Activated B cell treated with CpG ODN at 0.5 μM for 24 hours (primary cell): ENCODE data around the gene KCNK5. TPM values are rescaled to one million over a fixed set of nuclear protein-coding genes. Genes with fewer than 3 reads are reported as not detected.

ENCODE experiments used
- ATAC-seq: fragments of 200-7000 bp; cut with Tn5 transposase; one replicate; pipeline ENCODE4 v1.10.0; 2021; ENCODE audit warnings: low read depth, mild to moderate bottlenecking, moderate library complexity
- CTCF ChIA-PET: fragments of 350-600 bp; sonication (Branson Sonifier 250); formaldehyde crosslinking; loops from one replicate; lab custom pipeline; 2021; ENCODE audit warnings: antibody characterized with exemption; lab: Charles Lee
- POLR2A ChIA-PET: fragments of 350-600 bp; sonication (Branson Sonifier 250); formaldehyde crosslinking; loops from one replicate; lab custom pipeline; 2021; ENCODE audit warnings: antibody characterized with exemption; lab: Charles Lee
- DNase-seq: peaks from one replicate; pipeline ENCODE4 v3.0.0; 2022
- H3K27ac Mint-ChIP-seq: one replicate; pipeline ENCODE4 v1.8.0; 2020; ENCODE audit warnings: mixed read lengths
- H3K27me3 Mint-ChIP-seq: one replicate; pipeline ENCODE4 v1.8.0; 2021; ENCODE audit warnings: mixed read lengths
- H3K36me3 Mint-ChIP-seq: one replicate; pipeline ENCODE4 v1.8.0; 2021; ENCODE audit warnings: low read depth, mixed read lengths
- H3K4me1 Mint-ChIP-seq: one replicate; pipeline ENCODE4 v1.8.0; 2021; ENCODE audit warnings: mixed read lengths
- H3K4me3 Mint-ChIP-seq: one replicate; pipeline ENCODE4 v1.8.0; 2020; ENCODE audit warnings: mild to moderate bottlenecking, mixed read lengths
- H3K9me3 Mint-ChIP-seq: one replicate; pipeline ENCODE4 v1.8.0; 2020; ENCODE audit warnings: mixed read lengths
- intact Hi-C: fragments of 100-400 bp; cut with micrococcal nuclease; formaldehyde crosslinking; loops from one replicate; pipeline ENCODE4 v1.15.1; 2024
- total RNA-seq: library from RNA; stranded (reverse); gene quantifications from 2 replicates; pipeline ENCODE4 v1.2.3, GENCODE V29; 2022
- TF ChIP-seq, protein P1 (sequence below): fragments of 200-600 bp; IDR thresholded peaks from one replicate; pipeline ENCODE4 v1.8.0; 2022; ENCODE audit warnings: antibody characterized with exemption, mild to moderate bottlenecking

The KCNK5 gene, protein sequence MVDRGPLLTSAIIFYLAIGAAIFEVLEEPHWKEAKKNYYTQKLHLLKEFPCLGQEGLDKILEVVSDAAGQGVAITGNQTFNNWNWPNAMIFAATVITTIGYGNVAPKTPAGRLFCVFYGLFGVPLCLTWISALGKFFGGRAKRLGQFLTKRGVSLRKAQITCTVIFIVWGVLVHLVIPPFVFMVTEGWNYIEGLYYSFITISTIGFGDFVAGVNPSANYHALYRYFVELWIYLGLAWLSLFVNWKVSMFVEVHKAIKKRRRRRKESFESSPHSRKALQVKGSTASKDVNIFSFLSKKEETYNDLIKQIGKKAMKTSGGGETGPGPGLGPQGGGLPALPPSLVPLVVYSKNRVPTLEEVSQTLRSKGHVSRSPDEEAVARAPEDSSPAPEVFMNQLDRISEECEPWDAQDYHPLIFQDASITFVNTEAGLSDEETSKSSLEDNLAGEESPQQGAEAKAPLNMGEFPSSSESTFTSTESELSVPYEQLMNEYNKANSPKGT
- not detected in 2 replicates for total RNA-seq

DNA sequence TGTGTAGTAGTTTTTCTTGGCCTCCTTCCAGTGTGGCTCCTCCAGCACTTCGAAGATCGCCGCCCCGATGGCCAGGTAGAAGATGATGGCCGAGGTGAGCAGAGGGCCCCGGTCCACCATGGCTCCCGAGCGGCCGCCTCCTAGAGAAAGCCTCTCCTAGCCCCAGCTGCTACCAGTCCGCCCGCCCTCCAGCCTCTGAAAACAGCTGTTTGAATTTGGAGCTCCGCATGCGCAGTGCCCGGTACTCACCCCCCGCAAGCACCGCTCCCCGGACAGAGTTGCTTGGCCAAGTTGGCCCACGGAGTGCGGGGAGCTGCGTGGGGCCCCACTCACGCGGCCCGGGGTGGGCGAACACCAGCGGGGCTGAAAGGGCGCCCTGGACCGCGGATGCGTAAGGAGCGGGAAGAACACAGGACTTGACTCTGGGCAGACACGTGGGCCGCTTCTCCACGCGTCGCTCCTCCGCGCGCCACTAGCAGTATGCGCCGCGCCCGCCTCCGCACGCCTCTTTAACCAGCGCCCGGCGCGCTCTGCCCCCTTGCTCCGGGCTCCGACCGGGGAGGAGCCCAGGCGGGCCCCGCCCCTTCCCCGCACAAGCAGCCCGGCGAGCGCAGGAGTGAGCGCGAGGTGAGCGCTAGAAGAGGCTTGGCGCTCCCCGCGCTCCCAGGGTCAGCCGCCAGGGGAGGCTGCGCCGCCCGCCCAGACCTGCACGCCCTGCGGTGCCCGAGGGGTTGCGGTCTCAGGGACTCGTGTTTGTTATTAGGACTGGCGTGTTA lies at the start of gene KCNK5:
KCNK5 (minus strand) TSS at position 484 of the 776 bp plus-strand sequence; CDS start at position 120, 364 bp downstream.
- intact Hi-C loops: no loop called here

DNA sequence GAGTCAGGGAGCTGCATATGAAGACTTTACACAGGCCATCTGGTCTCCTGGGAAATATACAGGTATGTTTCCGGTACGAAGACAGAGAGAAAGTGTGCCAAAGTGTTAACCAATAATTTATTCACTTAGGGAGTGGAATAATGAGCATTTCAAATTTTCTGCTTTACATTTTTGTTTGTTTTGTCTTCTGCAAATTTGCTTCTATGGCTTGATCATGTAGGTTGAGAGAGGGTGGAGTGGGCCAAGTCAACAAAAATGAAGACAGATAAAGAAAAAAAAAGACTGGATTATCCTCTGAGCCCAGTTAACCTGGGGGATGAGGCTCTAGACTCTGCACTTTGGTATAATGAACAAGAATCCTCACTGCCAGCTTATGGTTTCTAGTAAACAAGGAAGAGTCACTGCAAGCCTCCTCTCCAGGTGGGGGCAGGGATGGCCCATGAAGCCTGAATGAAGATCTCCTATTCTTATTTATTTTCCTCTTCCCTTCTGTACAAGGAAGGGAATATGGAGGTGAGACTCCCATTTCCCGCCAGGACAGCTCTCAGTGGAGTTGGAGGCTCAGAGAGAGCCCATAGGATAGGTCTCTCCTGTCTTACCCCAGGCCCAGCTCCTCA lies 47.2 kb upstream of the KCNK5 start:
- H3K36me3 Mint-ChIP-seq: no peaks in the 10 kb centered on the region
- peaks cover 23% of the 10 kb centered on the region for H3K27me3 Mint-ChIP-seq
- TF ChIP-seq, protein P1, sequence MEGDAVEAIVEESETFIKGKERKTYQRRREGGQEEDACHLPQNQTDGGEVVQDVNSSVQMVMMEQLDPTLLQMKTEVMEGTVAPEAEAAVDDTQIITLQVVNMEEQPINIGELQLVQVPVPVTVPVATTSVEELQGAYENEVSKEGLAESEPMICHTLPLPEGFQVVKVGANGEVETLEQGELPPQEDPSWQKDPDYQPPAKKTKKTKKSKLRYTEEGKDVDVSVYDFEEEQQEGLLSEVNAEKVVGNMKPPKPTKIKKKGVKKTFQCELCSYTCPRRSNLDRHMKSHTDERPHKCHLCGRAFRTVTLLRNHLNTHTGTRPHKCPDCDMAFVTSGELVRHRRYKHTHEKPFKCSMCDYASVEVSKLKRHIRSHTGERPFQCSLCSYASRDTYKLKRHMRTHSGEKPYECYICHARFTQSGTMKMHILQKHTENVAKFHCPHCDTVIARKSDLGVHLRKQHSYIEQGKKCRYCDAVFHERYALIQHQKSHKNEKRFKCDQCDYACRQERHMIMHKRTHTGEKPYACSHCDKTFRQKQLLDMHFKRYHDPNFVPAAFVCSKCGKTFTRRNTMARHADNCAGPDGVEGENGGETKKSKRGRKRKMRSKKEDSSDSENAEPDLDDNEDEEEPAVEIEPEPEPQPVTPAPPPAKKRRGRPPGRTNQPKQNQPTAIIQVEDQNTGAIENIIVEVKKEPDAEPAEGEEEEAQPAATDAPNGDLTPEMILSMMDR: no peak
- ChIA-PET CTCF (no interaction called here), POLR2A (no interaction called here)
- H3K4me1 Mint-ChIP-seq: no peaks in the 10 kb centered on the region
- ATAC-seq: no peak
- no peak overlapping the region for H3K4me3 Mint-ChIP-seq
- no peak overlapping the region for H3K27ac Mint-ChIP-seq
- no peak for DNase-seq
- H3K9me3 Mint-ChIP-seq: peaks cover 3% of the 10 kb centered on the region
- intact Hi-C loops: no loop called here

More for the DNA sequence above, at the start of gene KCNK5:
- H3K36me3 Mint-ChIP-seq: no peaks in the 10 kb centered on the region
- TF ChIP-seq, protein P1: no peak
- DNase-seq (peak; percentile 34), ATAC-seq (peak; percentile 92)
- peaks cover 11% of the 10 kb centered on the region for H3K4me1 Mint-ChIP-seq
- H3K9me3 Mint-ChIP-seq: no peaks in the 10 kb centered on the region
- H3K4me3 Mint-ChIP-seq: peak within 1 kb of the TSS; percentile 35
- ChIA-PET CTCF (no interaction called here), POLR2A (no interaction called here)
- H3K27me3 Mint-ChIP-seq: peaks cover 48% of the 10 kb centered on the region
- no peak within 1 kb of the TSS for H3K27ac Mint-ChIP-seq

DNA sequence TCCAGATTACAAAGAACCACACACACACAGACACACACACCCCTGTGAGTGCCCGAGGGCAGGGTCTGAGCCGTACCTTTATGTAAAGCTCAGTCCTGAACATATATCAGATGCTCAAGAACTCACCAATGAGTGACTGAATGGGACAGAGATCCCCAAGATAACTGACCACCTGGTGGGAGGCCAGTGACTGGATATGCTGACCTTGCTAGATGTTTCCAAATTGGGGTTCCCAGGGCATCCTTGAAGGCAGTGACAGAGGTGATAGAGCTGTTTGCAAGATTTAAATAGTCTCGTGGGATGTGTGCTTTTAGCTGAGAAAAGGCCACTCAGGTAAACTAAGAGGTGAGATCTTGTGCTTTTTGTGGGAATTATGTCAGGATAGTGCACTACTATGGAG lies 45.6 kb upstream of the KCNK5 start:
- Mint-ChIP-seq H3K27ac (no peak overlapping the region), H3K4me3 (no peak overlapping the region), H3K27me3 (peaks cover 19% of the 10 kb centered on the region), H3K4me1 (no peaks in the 10 kb centered on the region), H3K36me3 (no peaks in the 10 kb centered on the region), H3K9me3 (peaks cover 3% of the 10 kb centered on the region)
- CTCF ChIA-PET: interaction anchor here (0.7 kb wide), 1 partner anchor 184 kb away, joined by 3 read pairs; no protein-coding TSS in a partner anchor
- DNase-seq (no peak), ATAC-seq (no peak)
- TF ChIP-seq, protein P1: no peak
- intact Hi-C loops: no loop called here
- POLR2A ChIA-PET: no interaction called here

DNA sequence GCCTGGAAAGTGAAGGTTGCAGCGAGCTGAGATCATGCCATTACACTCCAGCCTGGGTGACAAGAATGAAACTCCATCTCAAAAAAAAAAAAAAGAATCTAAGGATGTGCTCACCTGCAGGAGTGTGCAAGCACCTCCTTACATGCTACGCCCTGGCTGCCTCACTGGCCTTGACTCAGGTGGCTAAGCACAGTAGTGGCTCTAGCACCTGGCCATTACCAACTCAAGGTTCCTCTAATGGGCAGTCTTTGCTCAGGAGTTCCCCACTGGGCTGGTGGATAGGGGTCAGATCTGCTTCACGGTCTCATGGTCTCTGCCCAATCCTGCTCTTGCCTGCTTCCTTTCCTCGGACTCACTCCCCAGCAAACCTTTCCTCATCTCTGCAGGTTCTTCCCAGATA lies 45.2 kb upstream of the KCNK5 start:
- POLR2A ChIA-PET: no interaction called here
- H3K4me1 Mint-ChIP-seq: no peaks in the 10 kb centered on the region
- CTCF ChIA-PET: no interaction called here
- no peak overlapping the region for H3K27ac Mint-ChIP-seq
- H3K27me3 Mint-ChIP-seq: peaks cover 17% of the 10 kb centered on the region
- intact Hi-C loops: no loop called here
- TF ChIP-seq, protein P1: no peak
- ATAC-seq (no peak), DNase-seq (no peak)
- no peak overlapping the region for H3K4me3 Mint-ChIP-seq
- H3K9me3 Mint-ChIP-seq: peaks cover 3% of the 10 kb centered on the region
- no peaks in the 10 kb centered on the region for H3K36me3 Mint-ChIP-seq
